HepG2 (cell line): ENCODE results near the gene CCDC6.

ENCODE experiments used
- CBX2 ChIP-seq, 2 experiments: fragments of 200-600 bp in 1 of 2; sonication (generic); formaldehyde crosslinking in 1 of 2; IDR thresholded peaks; 2 replicates each; pipeline versions ENCODE4 v1.7.0 to v1.8.1; 2018 to 2022; ENCODE audit warnings: low read depth in 2 of 2, low read length in 1 of 2, mild to moderate bottlenecking in 1 of 2, missing genetic modification reagents in 1 of 2
- ESRRA ChIP-seq: sonication (generic); formaldehyde crosslinking; IDR thresholded peaks from 2 replicates; pipeline ENCODE4 v1.5.1; 2020; ENCODE audit warnings: mild to moderate bottlenecking, low read depth, missing genetic modification reagents
- FOXJ3 ChIP-seq: sonication (generic); formaldehyde crosslinking; IDR thresholded peaks from 2 replicates; pipeline ENCODE4 v1.4.0; 2020; ENCODE audit warnings: missing genetic modification reagents, mild to moderate bottlenecking, borderline replicate concordance
- HMG20B ChIP-seq: conservative IDR thresholded peaks from 2 replicates; pipeline ENCODE4 v1.6.1; 2016; ENCODE audit warnings: missing genetic modification reagents, missing compliant biosample characterization
- KDM2A ChIP-seq: sonication (generic); formaldehyde crosslinking; IDR thresholded peaks from 2 replicates; pipeline ENCODE4 v1.4.0; 2020; ENCODE audit warnings: low read depth, missing genetic modification reagents, borderline replicate concordance
- POLR2AphosphoS5 ChIP-seq: IDR thresholded peaks from 2 replicates; pipeline ENCODE4 v1.6.1; 2012; ENCODE audit warnings: low read depth, low read length
- RELA ChIP-seq: sonication (generic); formaldehyde crosslinking; IDR thresholded peaks from 2 replicates; pipeline ENCODE4 v1.4.0; 2020; ENCODE audit warnings: missing genetic modification reagents
- SP1 ChIP-seq, 2 experiments: fragments of 450-650 bp in 1 of 2; sonication (generic) in 1 of 2; formaldehyde crosslinking in 1 of 2; IDR thresholded peaks; 2 replicates each; pipeline versions ENCODE4 v1.4.0 to v1.6.1; 2016 to 2020; ENCODE audit warnings: missing genetic modification reagents in 1 of 2
- ZNF143 ChIP-seq: sonication (generic); formaldehyde crosslinking; IDR thresholded peaks from 2 replicates; pipeline ENCODE4 v1.4.0; 2020; ENCODE audit warnings: missing genetic modification reagents
- ZNF713 ChIP-seq: sonication (generic); formaldehyde crosslinking; IDR thresholded peaks from 2 replicates; pipeline ENCODE4 v1.4.0; 2020; ENCODE audit warnings: mild to moderate bottlenecking, missing genetic modification reagents
- TF ChIP-seq, protein P1 (sequence below): IDR thresholded peaks from 2 replicates; pipeline ENCODE4 v1.6.1; 2016; ENCODE audit warnings: mild to moderate bottlenecking

GRCh38 chr10:59820471-59820870, 85.9 kb downstream of the CCDC6 start:
- no peak for TF ChIP-seq KDM2A (CRISPR knock-in tag)
- TF ChIP-seq ZNF713 (CRISPR knock-in tag), result no peak
- no peak for TF ChIP-seq ESRRA (CRISPR knock-in tag)
- TF ChIP-seq ZNF143 (CRISPR knock-in tag), result no peak
- TF ChIP-seq RELA (CRISPR knock-in tag), result no peak
- TF ChIP-seq SP1 (IDR thresholded peaks at IDR 0.05), result no peak
- TF ChIP-seq SP1 (CRISPR knock-in tag; IDR thresholded peaks at IDR 0.05), result no peak
- TF ChIP-seq POLR2AphosphoS5, result no peak
- TF ChIP-seq, protein P1, sequence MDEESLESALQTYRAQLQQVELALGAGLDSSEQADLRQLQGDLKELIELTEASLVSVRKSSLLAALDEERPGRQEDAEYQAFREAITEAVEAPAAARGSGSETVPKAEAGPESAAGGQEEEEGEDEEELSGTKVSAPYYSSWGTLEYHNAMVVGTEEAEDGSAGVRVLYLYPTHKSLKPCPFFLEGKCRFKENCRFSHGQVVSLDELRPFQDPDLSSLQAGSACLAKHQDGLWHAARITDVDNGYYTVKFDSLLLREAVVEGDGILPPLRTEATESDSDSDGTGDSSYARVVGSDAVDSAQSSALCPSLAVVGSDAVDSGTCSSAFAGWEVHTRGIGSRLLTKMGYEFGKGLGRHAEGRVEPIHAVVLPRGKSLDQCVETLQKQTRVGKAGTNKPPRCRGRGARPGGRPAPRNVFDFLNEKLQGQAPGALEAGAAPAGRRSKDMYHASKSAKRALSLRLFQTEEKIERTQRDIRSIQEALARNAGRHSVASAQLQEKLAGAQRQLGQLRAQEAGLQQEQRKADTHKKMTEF (CRISPR knock-in tag), result no peak
- no peak for TF ChIP-seq CBX2 (IDR thresholded peaks at IDR 0.05; ENCODE audit: low read depth, low read length)
- no peak for TF ChIP-seq CBX2 (CRISPR knock-in tag; IDR thresholded peaks at IDR 0.05; ENCODE audit: low read depth)
- no peak for TF ChIP-seq FOXJ3 (CRISPR knock-in tag)
- no peak for TF ChIP-seq HMG20B (CRISPR knock-in tag)
